HEK293 (cell line): ENCODE results near the gene USP5.

Experiments
- BCL11A ChIP-seq: fragments of 450-650 bp; formaldehyde crosslinking; IDR thresholded peaks from 2 replicates; pipeline ENCODE4 v1.5.1; 2016; ENCODE audit warnings: low read depth, missing biosample characterization, missing genetic modification characterization
- HOXD13 ChIP-seq: sonication (generic); formaldehyde crosslinking; IDR thresholded peaks from 2 replicates; pipeline ENCODE4 v1.8.0; 2022; ENCODE audit warnings: missing genetic modification reagents, borderline replicate concordance
- IKZF3 ChIP-seq: fragments of 450-650 bp; IDR thresholded peaks from 2 replicates; pipeline ENCODE4 v1.5.0; 2018; ENCODE audit warnings: missing biosample characterization, mild to moderate bottlenecking, missing genetic modification characterization, moderate library complexity
- KLF7 ChIP-seq: fragments of 450-650 bp; formaldehyde crosslinking; IDR thresholded peaks from 2 replicates; pipeline ENCODE4 v1.5.1; 2016; ENCODE audit warnings: missing biosample characterization, missing genetic modification characterization, borderline replicate concordance
- KLF8 ChIP-seq: fragments of 450-650 bp; formaldehyde crosslinking; IDR thresholded peaks from 2 replicates; pipeline ENCODE4 v1.5.1; 2016; ENCODE audit warnings: missing biosample characterization, missing genetic modification characterization
- MZF1 ChIP-seq: fragments of 450-650 bp; formaldehyde crosslinking; IDR thresholded peaks from 2 replicates; pipeline ENCODE4 v1.5.1; 2017; ENCODE audit warnings: missing biosample characterization, missing genetic modification characterization, borderline replicate concordance
- PATZ1 ChIP-seq: fragments of 450-650 bp; formaldehyde crosslinking; IDR thresholded peaks from 2 replicates; pipeline ENCODE4 v1.5.1; 2016; ENCODE audit warnings: missing biosample characterization, missing genetic modification characterization
- PRDM4 ChIP-seq: fragments of 450-650 bp; formaldehyde crosslinking; IDR thresholded peaks from 2 replicates; pipeline ENCODE4 v1.5.1; 2017; ENCODE audit warnings: missing biosample characterization, missing genetic modification characterization
- REST ChIP-seq: fragments of 450-650 bp; formaldehyde crosslinking; IDR thresholded peaks from 2 replicates; pipeline ENCODE4 v1.5.1; 2016; ENCODE audit warnings: missing biosample characterization, missing genetic modification characterization
- YY2 ChIP-seq: fragments of 450-650 bp; formaldehyde crosslinking; IDR thresholded peaks from 2 replicates; pipeline ENCODE4 v1.5.1; 2016; ENCODE audit warnings: missing biosample characterization, missing genetic modification characterization
- ZBTB20 ChIP-seq: fragments of 450-650 bp; formaldehyde crosslinking; IDR thresholded peaks from 2 replicates; pipeline ENCODE4 v1.5.1; 2016; ENCODE audit warnings: missing biosample characterization, missing genetic modification characterization
- ZFP37 ChIP-seq: fragments of 450-650 bp; formaldehyde crosslinking; IDR thresholded peaks from 2 replicates; pipeline ENCODE4 v1.5.1; 2016; ENCODE audit warnings: missing biosample characterization, missing genetic modification characterization
- ZIC2 ChIP-seq: fragments of 450-650 bp; formaldehyde crosslinking; IDR thresholded peaks from 2 replicates; pipeline ENCODE4 v1.5.1; 2016; ENCODE audit warnings: missing biosample characterization, missing genetic modification characterization
- ZNF138 ChIP-seq: fragments of 450-650 bp; formaldehyde crosslinking; IDR thresholded peaks from 2 replicates; pipeline ENCODE4 v1.5.1; 2016; ENCODE audit warnings: missing biosample characterization, missing genetic modification characterization, borderline replicate concordance
- ZNF155 ChIP-seq: fragments of 450-650 bp; formaldehyde crosslinking; IDR thresholded peaks from 2 replicates; pipeline ENCODE4 v1.5.1; 2016; ENCODE audit warnings: missing biosample characterization, missing genetic modification characterization
- ZNF211 ChIP-seq: fragments of 450-650 bp; formaldehyde crosslinking; IDR thresholded peaks from 2 replicates; pipeline ENCODE4 v1.5.1; 2016; ENCODE audit warnings: low read depth, missing biosample characterization, missing genetic modification characterization
- ZNF214 ChIP-seq: fragments of 450-650 bp; formaldehyde crosslinking; IDR thresholded peaks from 2 replicates; pipeline ENCODE4 v1.5.1; 2017; ENCODE audit warnings: missing biosample characterization, mild to moderate bottlenecking, missing genetic modification characterization, borderline replicate concordance
- ZNF223 ChIP-seq: fragments of 450-650 bp; formaldehyde crosslinking; IDR thresholded peaks from 2 replicates; pipeline ENCODE4 v1.5.1; 2016; ENCODE audit warnings: missing biosample characterization, missing genetic modification characterization
- ZNF266 ChIP-seq: fragments of 450-650 bp; formaldehyde crosslinking; IDR thresholded peaks from 2 replicates; pipeline ENCODE4 v1.5.1; 2016; ENCODE audit warnings: missing biosample characterization, missing genetic modification characterization, low read depth
- ZNF324 ChIP-seq: fragments of 450-650 bp; formaldehyde crosslinking; IDR thresholded peaks from 2 replicates; pipeline ENCODE4 v1.5.1; 2016; ENCODE audit warnings: missing biosample characterization, missing genetic modification characterization
- ZNF394 ChIP-seq: fragments of 450-650 bp; formaldehyde crosslinking; IDR thresholded peaks from 2 replicates; pipeline ENCODE4 v1.5.1; 2016; ENCODE audit warnings: missing biosample characterization, missing genetic modification characterization, mild to moderate bottlenecking, moderate library complexity, borderline replicate concordance
- ZNF404 ChIP-seq: fragments of 450-650 bp; formaldehyde crosslinking; IDR thresholded peaks from 2 replicates; pipeline ENCODE4 v1.5.1; 2017; ENCODE audit warnings: missing biosample characterization, missing genetic modification characterization
- ZNF416 ChIP-seq: fragments of 450-650 bp; formaldehyde crosslinking; IDR thresholded peaks from 2 replicates; pipeline ENCODE4 v1.5.1; 2016; ENCODE audit warnings: missing biosample characterization, missing genetic modification characterization
- ZNF426 ChIP-seq: fragments of 450-650 bp; formaldehyde crosslinking; IDR thresholded peaks from 2 replicates; pipeline ENCODE4 v1.5.1; 2017; ENCODE audit warnings: missing biosample characterization, missing genetic modification characterization, mild to moderate bottlenecking, inconsistent platforms, moderate library complexity
- ZNF510 ChIP-seq: fragments of 450-650 bp; formaldehyde crosslinking; IDR thresholded peaks from 2 replicates; pipeline ENCODE4 v1.5.1; 2018; ENCODE audit warnings: mild to moderate bottlenecking, missing genetic modification characterization, missing biosample characterization; ENCODE audit not compliant: insufficient replicate concordance
- ZNF530 ChIP-seq: fragments of 450-650 bp; formaldehyde crosslinking; IDR thresholded peaks from 2 replicates; pipeline ENCODE4 v1.5.1; 2016; ENCODE audit warnings: low read depth, missing biosample characterization, missing genetic modification characterization
- ZNF560 ChIP-seq: fragments of 450-650 bp; formaldehyde crosslinking; IDR thresholded peaks from 2 replicates; pipeline ENCODE4 v1.5.1; 2017; ENCODE audit warnings: missing biosample characterization, missing genetic modification characterization, borderline replicate concordance
- ZNF654 ChIP-seq: fragments of 450-650 bp; formaldehyde crosslinking; IDR thresholded peaks from 2 replicates; pipeline ENCODE4 v1.5.1; 2016; ENCODE audit warnings: low read depth, missing biosample characterization, missing genetic modification characterization
- ZNF791 ChIP-seq: fragments of 450-650 bp; formaldehyde crosslinking; IDR thresholded peaks from 2 replicates; pipeline ENCODE4 v1.5.1; 2016; ENCODE audit warnings: missing biosample characterization, missing genetic modification characterization
- ZNF843 ChIP-seq: fragments of 450-650 bp; formaldehyde crosslinking; IDR thresholded peaks from 2 replicates; pipeline ENCODE4 v1.5.1; 2016; ENCODE audit warnings: missing biosample characterization, missing genetic modification characterization
- TF ChIP-seq, protein P1 (sequence below): fragments of 450-650 bp; formaldehyde crosslinking; IDR thresholded peaks from 2 replicates; pipeline ENCODE4; 2016; ENCODE audit warnings: missing biosample characterization, missing genetic modification characterization

Gene USP5

GRCh38 chr12:6828781-6829535, 23.0 kb upstream of the USP5 start (continued):
- TF ChIP-seq REST (tag by site-specific recombination) = peak; percentile 59; the same call in 1 of the 2 replicates
- 0 out of 2 replicates have a peak, but pooled peaks have one; percentile 68 for TF ChIP-seq KLF7 (tag by site-specific recombination)
- no peak; the same call in 1 of the 2 replicates for TF ChIP-seq ZNF394
- no peak for TF ChIP-seq ZNF426
- no peak for TF ChIP-seq ZNF155 (tag by site-specific recombination)
- TF ChIP-seq ZNF654 (tag by site-specific recombination) = no peak
- TF ChIP-seq MZF1 (tag by site-specific recombination) = no peak
- TF ChIP-seq ZNF416 (tag by site-specific recombination) = no peak
- TF ChIP-seq, protein P1, sequence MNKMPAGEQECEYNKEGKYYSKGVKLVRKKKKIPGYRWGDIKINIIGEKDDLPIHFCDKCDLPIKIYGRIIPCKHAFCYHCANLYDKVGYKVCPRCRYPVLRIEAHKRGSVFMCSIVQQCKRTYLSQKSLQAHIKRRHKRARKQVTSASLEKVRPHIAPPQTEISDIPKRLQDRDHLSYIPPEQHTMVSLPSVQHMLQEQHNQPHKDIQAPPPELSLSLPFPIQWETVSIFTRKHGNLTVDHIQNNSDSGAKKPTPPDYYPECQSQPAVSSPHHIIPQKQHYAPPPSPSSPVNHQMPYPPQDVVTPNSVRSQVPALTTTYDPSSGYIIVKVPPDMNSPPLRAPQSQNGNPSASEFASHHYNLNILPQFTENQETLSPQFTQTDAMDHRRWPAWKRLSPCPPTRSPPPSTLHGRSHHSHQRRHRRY = 0 out of 2 replicates have a peak, but pooled peaks have one; percentile 50
- peak; percentile 83 for TF ChIP-seq KLF8 (tag by site-specific recombination)
- no peak for TF ChIP-seq ZNF560 (tag by site-specific recombination)
- TF ChIP-seq ZIC2 (tag by site-specific recombination) = peak; percentile 81
- TF ChIP-seq ZNF404 (tag by site-specific recombination) = no peak
- no peak for TF ChIP-seq ZNF530 (tag by site-specific recombination)
- TF ChIP-seq ZFP37 (tag by site-specific recombination) = peak; percentile 84; the same call in 1 of the 2 replicates
- TF ChIP-seq ZNF223 = no peak
- TF ChIP-seq PATZ1 (tag by site-specific recombination) = peak; percentile 97
- peak; percentile 71 for TF ChIP-seq YY2
- TF ChIP-seq ZNF211 = no peak
- TF ChIP-seq ZNF791 = no peak; the same call in 1 of the 2 replicates
- peak; percentile 8; the same call in 1 of the 2 replicates for TF ChIP-seq ZNF266
- TF ChIP-seq ZNF214 (tag by site-specific recombination) = no peak
- 0 out of 2 replicates have a peak, but pooled peaks have one; percentile 16 for TF ChIP-seq PRDM4 (tag by site-specific recombination)
- no peak for TF ChIP-seq IKZF3 (tag by site-specific recombination)
- TF ChIP-seq BCL11A (tag by site-specific recombination) = no peak
- TF ChIP-seq ZBTB20 (tag by site-specific recombination) = peak; percentile 100
- peak; percentile 73; the same call in 1 of the 2 replicates for TF ChIP-seq ZNF843 (tag by site-specific recombination)
- no peak for TF ChIP-seq ZNF510 (tag by site-specific recombination)
- no peak for TF ChIP-seq HOXD13
- no peak; the same call in 1 of the 2 replicates for TF ChIP-seq ZNF138 (tag by site-specific recombination)
- no peak for TF ChIP-seq ZNF324
